GM12874 (cell line): ENCODE results near the gene GBX2.
A peak's percentile ranks its signal among the peaks of the same experiment; 100 is the strongest.

Experiments used
- TF ChIP-seq, protein P1 (sequence below): IDR thresholded peaks from 2 replicates; pipeline ENCODE4 v1.5.1; 2011; ENCODE audit warnings: low read depth, mild to moderate bottlenecking, control low read depth, low read length, moderate library complexity; ENCODE audit not compliant: insufficient read depth

Gene GBX2

DNA sequence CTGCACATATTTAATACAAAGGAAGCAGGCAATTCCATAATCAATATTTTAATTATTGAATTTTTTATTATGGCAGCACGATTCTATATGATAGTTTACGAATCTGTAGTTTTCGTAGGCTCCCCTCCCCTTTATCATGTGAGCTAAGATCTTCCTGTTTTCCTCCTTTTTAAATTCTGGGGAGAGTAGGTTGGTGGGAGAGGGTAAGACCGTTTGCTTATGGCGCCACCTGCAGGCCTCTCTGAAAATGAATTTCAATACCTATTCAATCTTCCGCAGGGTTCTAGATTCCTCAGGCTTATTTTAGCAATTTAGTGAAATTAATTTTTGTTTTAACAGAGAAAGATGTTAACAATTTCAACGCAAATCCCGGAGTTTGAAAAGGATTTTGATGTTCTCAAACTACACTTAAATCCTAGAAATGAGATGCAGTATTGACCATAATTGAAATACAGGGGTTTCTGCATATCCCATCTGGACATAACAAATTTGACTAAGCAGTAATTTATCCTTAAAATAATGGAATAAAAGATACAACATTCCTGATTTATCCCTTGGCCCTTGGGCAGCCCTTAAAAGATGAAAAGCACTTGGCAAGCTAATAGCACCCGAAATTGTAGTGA is 12.8 kb upstream of the GBX2 start:
- TF ChIP-seq, protein P1, sequence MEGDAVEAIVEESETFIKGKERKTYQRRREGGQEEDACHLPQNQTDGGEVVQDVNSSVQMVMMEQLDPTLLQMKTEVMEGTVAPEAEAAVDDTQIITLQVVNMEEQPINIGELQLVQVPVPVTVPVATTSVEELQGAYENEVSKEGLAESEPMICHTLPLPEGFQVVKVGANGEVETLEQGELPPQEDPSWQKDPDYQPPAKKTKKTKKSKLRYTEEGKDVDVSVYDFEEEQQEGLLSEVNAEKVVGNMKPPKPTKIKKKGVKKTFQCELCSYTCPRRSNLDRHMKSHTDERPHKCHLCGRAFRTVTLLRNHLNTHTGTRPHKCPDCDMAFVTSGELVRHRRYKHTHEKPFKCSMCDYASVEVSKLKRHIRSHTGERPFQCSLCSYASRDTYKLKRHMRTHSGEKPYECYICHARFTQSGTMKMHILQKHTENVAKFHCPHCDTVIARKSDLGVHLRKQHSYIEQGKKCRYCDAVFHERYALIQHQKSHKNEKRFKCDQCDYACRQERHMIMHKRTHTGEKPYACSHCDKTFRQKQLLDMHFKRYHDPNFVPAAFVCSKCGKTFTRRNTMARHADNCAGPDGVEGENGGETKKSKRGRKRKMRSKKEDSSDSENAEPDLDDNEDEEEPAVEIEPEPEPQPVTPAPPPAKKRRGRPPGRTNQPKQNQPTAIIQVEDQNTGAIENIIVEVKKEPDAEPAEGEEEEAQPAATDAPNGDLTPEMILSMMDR: peak; percentile 66

DNA sequence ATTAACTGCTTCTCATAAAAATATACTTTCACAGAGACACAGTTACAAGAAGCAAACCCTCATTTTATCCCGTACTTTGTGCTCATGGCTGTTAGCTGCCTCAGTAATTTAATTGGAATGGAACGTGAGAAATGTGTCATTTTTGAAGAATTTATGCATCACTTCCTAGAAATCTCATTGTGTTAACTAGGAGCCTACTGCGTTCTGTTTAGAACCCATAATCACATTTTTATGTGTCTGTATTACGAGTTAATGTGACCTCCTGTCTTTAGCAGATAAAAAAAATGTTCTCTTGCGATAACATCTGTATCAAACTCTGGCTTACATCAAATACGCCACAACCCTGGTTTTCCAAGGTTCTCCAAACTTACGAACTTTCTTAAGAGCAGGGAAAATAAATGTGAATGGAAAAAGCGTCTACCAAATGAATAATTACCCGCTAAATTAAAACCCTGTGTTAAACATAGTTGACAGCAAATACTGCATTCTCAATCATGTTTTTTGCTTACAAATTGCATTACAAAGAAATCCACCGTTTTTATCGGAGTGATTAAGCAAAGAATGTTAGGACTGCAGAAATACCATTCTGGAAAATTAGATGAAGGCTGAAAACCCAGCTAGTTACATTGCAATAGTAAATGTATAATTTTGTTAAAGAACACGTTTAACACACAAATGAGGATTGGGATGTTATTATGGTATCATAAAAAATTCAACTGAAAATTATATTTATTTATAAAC is 12.1 kb upstream of the GBX2 start:
- TF ChIP-seq, protein P1: no peak

DNA sequence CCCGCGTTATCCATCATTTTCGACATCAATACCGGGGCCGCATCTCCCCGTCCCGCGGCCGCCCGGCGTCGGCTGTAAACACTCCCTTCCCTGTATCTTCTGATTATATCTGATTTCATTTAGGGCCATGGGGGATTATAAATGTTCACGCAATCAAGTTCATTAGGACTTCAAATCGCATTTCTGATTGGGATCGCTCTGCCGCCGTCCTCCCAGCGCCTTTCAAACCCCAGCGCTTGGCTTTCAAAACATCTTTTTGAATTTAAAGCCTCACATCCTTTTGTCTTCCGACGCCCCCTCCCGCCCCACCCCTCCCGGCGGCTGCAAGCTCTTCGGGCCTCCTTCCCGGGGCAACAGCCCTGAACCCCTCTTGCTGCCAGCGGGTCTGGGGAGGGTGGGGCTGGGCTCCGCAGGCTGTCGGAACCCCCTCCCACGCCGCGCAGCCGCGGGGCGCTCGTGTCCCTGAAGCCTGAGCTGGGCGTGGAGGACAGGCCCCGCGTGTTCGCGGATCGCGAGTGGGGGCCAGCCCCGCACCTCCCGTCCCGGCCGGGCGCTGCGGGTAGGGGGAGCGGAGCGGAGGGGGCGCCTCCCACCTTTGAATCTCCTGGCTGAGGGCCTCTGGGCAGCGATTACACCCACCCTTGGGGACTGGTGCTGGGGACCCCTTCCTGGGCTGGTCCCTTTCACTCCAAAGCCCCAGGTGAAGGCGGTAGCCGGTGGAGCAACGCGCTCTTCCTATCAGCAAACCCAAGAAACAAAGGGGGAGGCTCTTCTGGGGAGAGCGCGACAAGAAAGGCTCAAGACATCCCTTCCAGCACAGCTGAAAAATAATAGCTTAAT is 11.3 kb upstream of the GBX2 start:
- TF ChIP-seq, protein P1: no peak

DNA sequence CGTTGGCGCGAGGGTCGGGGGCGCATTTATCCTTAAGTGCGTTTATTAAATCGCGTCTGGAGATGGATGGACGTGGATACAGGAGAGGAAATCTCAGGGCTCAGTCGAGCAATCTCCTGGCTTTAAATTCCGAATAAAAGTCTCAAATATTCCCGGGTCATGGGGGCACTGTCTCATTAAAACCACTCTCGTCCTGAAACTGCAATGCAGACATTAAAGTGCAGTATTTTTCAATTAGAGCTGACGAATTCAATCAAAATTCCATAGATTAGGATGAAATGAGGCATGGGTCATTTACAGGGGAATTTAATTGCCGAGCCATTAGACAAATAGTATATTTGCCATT is 10.7 kb upstream of the GBX2 start:
- TF ChIP-seq, protein P1: no peak

DNA sequence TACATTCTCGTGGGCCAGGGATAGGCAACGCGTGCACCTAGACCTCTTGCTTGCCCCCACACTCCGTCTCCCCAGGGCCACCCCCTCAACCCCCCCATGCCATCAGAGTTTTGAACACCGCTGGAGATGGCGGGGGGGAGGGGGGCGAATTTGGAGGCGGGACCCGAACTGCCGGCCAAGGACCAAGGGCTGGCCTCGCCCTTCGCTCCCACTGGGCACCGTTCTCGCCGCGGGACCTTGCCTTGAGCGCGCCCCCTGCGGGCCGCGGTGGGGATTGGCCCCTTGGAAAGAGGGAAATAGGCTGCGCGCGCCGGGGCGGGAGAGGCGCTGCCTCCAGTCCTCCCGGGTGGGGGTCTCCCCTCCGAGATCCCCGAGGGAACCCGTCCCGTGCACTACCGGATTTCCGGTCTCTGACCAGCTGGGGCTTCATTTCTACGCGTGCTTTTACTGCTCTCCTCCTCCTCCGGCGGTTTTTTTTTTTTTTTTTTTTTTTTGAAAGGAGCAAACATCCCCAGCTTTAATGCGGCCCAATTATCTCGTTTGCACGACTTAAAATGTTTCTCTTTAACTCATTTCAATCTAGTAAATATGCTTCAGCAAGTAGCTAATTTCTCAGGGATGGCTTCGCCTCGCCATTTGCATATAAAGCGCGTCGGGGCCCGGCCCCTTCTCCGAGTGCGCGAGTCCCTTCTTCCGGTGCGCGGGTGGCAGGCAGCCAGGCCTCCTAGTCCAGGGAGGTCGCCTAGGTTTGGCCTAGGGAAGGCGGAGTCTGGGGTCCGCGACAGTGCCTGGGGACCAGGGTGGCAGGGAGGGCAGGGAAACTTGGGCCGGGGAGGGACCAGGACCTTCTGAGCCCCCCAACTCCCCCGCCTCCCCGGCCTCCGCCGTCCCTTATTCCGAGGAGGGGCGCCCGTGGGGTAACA is 10.0 kb upstream of the GBX2 start:
- TF ChIP-seq, protein P1: peak; percentile 89

DNA sequence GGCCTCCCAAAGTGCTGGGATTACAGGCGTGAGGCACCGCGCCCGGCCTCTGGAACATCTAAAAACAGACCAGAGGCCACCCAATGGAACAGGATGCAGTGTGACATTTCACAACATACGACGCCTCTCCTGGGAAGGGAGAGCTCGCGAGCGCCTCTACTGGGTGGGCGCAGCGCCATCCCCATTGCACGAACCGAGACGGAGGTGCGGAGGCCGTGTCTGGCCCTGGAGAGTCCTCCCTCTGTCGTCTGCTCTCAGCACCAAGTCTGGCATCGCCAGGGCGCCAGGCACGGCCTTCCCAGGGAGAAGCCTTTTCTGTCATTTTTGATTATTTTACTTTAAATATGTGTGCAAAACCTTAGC is 9.4 kb upstream of the GBX2 start:
- TF ChIP-seq, protein P1: peak; percentile 45

DNA sequence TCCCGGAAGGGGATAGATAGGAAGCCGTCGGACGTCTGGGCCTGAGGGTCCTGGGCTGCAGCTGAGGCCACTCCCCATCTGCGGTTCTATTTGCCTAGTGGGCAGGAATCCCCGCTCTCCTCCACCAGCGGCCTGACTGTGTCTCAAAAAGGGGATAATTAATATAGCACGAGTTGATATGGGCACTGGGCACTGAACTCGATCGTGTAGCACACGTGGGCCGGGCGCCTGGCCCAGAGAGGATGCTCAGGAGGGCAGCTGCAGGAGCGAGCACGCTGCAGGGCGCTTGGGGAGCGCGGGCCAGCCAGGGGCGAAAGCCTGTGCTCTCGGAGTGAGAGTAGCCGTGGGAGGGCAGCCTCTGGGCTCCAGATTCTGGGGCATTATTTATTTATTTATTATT is 8.8 kb upstream of the GBX2 start:
- TF ChIP-seq, protein P1: no peak
